Neuronal stem cell (in vitro differentiated cells): ENCODE data around the gene PLCL1.

Experiments
- DNase-seq: peaks from one replicate; pipeline ENCODE4 v3.0.0-alpha.2; 2013; ENCODE audit warnings: low spot score
- H2AFZ ChIP-seq: one replicate; pipeline ENCODE4 v1.6.1; 2013; ENCODE audit warnings: mild to moderate bottlenecking, low read length, inconsistent platforms
- H2AK5ac ChIP-seq: 2 replicates; pipeline ENCODE4 v1.6.1; 2013; ENCODE audit warnings: low read depth, mild to moderate bottlenecking, inconsistent platforms, low read length, moderate library complexity, mixed read lengths
- H2BK120ac ChIP-seq: 2 replicates; pipeline ENCODE4 v1.6.1; 2013; ENCODE audit warnings: low read depth, mild to moderate bottlenecking, inconsistent platforms, low read length, moderate library complexity, mixed read lengths
- H2BK12ac ChIP-seq: one replicate; pipeline ENCODE4 v1.6.1; 2013; ENCODE audit warnings: low read length, inconsistent platforms
- H2BK15ac ChIP-seq: 2 replicates; pipeline ENCODE4 v1.6.1; 2013; ENCODE audit warnings: mild to moderate bottlenecking, low read length, inconsistent platforms, mixed read lengths
- H2BK5ac ChIP-seq: one replicate; pipeline ENCODE4 v1.6.1; 2013; ENCODE audit warnings: inconsistent platforms, mild to moderate bottlenecking, low read length, moderate library complexity
- H3K14ac ChIP-seq: one replicate; pipeline ENCODE4 v1.6.1; 2013; ENCODE audit warnings: low read length, inconsistent platforms
- H3K18ac ChIP-seq: 2 replicates; pipeline ENCODE4 v1.6.1; 2013; ENCODE audit warnings: low read length, inconsistent platforms
- H3K23ac ChIP-seq: 2 replicates; pipeline ENCODE4 v1.6.1; 2013; ENCODE audit warnings: low read depth, mild to moderate bottlenecking, mixed read lengths, low read length, inconsistent platforms; ENCODE audit not compliant: poor library complexity
- H3K27ac ChIP-seq: replicated peaks from 3 replicates; pipeline ENCODE4 v1.5.1; 2013; ENCODE audit warnings: low read length, inconsistent platforms
- H3K27me3 ChIP-seq, 3 experiments: 2 replicates each; pipeline ENCODE4 v1.6.1; 2013; ENCODE audit warnings: low read length in 3 of 3, mild to moderate bottlenecking in 2 of 3, inconsistent platforms in 1 of 3, low read depth in 1 of 3, mixed read lengths in 1 of 3, moderate library complexity in 1 of 3; ENCODE audit not compliant: control insufficient read depth in 3 of 3, insufficient read depth in 3 of 3
- H3K36me3 ChIP-seq, 2 donors: replicated peaks in 1 of 2; 2 replicates each; pipeline ENCODE4 v1.6.1; 2013; ENCODE audit warnings: low read length in 2 of 2; ENCODE audit not compliant: control insufficient read depth in 2 of 2, insufficient read depth in 2 of 2
- H3K4ac ChIP-seq: 2 replicates; pipeline ENCODE4 v1.6.1; 2013; ENCODE audit warnings: inconsistent platforms, mild to moderate bottlenecking, low read length, moderate library complexity
- H3K4me1 ChIP-seq, 2 donors: 1 replicate in 1 of 2; 2 replicates in 1 of 2; pipeline ENCODE4 v1.6.1; 2013; ENCODE audit warnings: low read length in 2 of 2, low read depth in 1 of 2; ENCODE audit not compliant: control insufficient read depth in 2 of 2, insufficient read depth in 1 of 2
- H3K4me2 ChIP-seq: one replicate; pipeline ENCODE4 v1.6.1; 2013; ENCODE audit warnings: mild to moderate bottlenecking, low read length, inconsistent platforms; ENCODE audit not compliant: insufficient read depth, poor library complexity, severe bottlenecking
- H3K4me3 ChIP-seq, 2 donors: 2 replicates each; pipeline ENCODE4 v1.5.1; 2013; ENCODE audit warnings: low read length in 2 of 2, mild to moderate bottlenecking in 2 of 2, inconsistent platforms in 1 of 2, moderate library complexity in 1 of 2
- H3K79me1 ChIP-seq: one replicate; pipeline ENCODE4 v1.6.1; 2013; ENCODE audit warnings: low read depth, mild to moderate bottlenecking, inconsistent platforms, low read length, moderate library complexity
- H3K9ac ChIP-seq: one replicate; pipeline ENCODE4 v1.6.1; 2013; ENCODE audit warnings: mild to moderate bottlenecking, low read depth, low read length, inconsistent platforms; ENCODE audit not compliant: poor library complexity
- H3K9me3 ChIP-seq, 2 donors: replicated peaks in 1 of 2; 2 replicates each; pipeline versions ENCODE3 to v1.6.1; 2013; ENCODE audit warnings: low read length in 2 of 2, mild to moderate bottlenecking in 2 of 2, inconsistent platforms in 1 of 2, low read depth in 1 of 2, mixed read lengths in 1 of 2, moderate library complexity in 1 of 2; ENCODE audit not compliant: control insufficient read depth in 2 of 2, insufficient read depth in 1 of 2
- H4K8ac ChIP-seq: one replicate; pipeline ENCODE4 v1.6.1; 2013; ENCODE audit warnings: low read depth, mild to moderate bottlenecking, inconsistent platforms, low read length, moderate library complexity
- H4K91ac ChIP-seq: one replicate; pipeline ENCODE4 v1.6.1; 2013; ENCODE audit warnings: low read length, low read depth, mild to moderate bottlenecking, inconsistent platforms; ENCODE audit not compliant: poor library complexity
- WGBS, 2 donors: extraction: QIAGEN DNeasy Blood & Tissue Kit; methylation state at CpG; one replicate each; pipeline ENCODE4 v1.1.7; 2013; ENCODE audit warnings: missing lambda C conversion rate in 2 of 2, mixed read lengths in 1 of 2; ENCODE audit not compliant: insufficient read length in 2 of 2, insufficient replicate concordance in 1 of 2; ENCODE audit errors: extremely low coverage in 2 of 2; 5-methylcytosine and 5-hydroxymethylcytosine counted together

PLCL1 gene

DNA sequence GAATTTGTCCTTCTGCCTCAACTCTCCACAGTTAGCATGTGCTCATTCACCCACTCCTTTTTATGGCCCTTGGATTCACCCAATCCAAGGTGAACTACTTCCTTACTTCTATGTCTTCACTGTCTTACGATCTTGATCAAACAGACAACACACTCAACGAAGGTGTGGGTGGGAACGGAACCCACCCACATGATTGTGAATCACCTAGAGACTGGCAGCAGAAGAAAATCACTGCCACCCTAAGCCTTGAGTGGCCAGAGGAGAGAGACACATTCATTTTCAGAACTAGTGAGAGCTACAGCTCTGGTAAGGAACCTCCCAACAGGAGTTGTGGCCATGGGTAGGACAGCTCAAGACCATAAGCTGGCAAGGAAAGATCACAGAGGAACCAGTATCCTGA lies 194.3 kb downstream of the PLCL1 start:
- Histone ChIP-seq H2AFZ (no peak overlapping the region), H3K27ac (no peak overlapping the region), H3K4me1 (no peaks in the 10 kb centered on the region), H3K9ac (no peak overlapping the region), H3K23ac (no peak overlapping the region), H3K4me2 (no peak overlapping the region), H3K4ac (no peak overlapping the region), H3K36me3 (no peaks in the 10 kb centered on the region), H3K27me3 (no peaks in the 10 kb centered on the region), H2BK15ac (no peak overlapping the region), H3K4me3 (no peak overlapping the region), H2BK5ac (no peak overlapping the region), H3K79me1 (no peaks in the 10 kb centered on the region), H2AK5ac (no peak overlapping the region), H2BK12ac (no peak overlapping the region), H2BK120ac (no peak overlapping the region), H4K8ac (no peak overlapping the region), H3K14ac (no peak overlapping the region), H3K9me3 (no peaks in the 10 kb centered on the region), H3K18ac (no peak overlapping the region), H4K91ac (no peak overlapping the region)
- WGBS, 2 donors, result no CpG with 5 or more reads among the region's 3 CpGs
- DNase-seq, result no peak

DNA sequence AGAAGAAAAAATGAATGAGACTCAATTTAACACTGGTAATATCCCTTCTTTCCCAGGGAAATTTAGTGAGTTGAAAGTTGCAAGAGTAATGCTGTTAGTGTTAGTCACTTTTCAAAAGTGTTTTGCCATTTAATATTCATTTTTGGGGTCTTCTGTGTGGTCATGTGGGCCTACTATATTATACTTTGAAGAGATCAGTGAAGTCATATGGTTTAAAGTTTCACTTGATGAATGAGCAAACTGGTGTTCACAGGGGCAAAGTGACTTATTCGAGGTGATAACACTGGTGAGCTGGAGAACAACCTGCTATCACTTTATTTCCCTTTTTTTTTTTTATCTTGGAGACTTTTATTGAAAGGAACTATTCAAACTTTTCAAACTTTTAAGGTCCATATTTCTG lies 196.0 kb downstream of the PLCL1 start:
- no peak for DNase-seq

DNA sequence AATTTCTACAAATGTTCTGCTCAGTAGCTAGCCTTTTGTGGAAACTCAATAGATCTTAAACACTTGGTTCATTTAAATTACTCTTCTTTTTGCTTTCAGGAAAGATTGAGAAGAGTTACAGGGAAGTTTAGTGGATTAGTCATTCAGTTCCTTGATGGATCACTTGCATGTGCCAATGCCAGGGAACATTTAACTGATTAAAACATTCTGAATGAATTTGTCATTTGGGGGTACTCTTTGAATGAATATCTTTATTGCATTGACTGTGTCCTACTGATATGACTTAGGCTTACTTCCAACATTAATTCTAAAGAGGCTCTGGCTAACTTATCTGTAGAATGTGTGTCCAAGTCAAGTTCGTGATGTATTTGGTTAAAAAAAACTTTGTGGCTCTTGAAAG lies 199.8 kb downstream of the PLCL1 start:
- no peak overlapping the region for H3K23ac ChIP-seq
- DNase-seq, result no peak
- no peak overlapping the region for H4K8ac ChIP-seq
- no peak overlapping the region for H2BK15ac ChIP-seq
- no peak overlapping the region for H2AK5ac ChIP-seq
- H2BK12ac ChIP-seq, result no peak overlapping the region
- no CpG with 5 or more reads among the region's 1 CpG for WGBS, 2 donors
- H3K18ac ChIP-seq, result no peak overlapping the region
- no peak overlapping the region for H2BK120ac ChIP-seq
- H3K27ac ChIP-seq, result no peak overlapping the region
- H3K9ac ChIP-seq, result no peak overlapping the region
- no peak overlapping the region for H4K91ac ChIP-seq
- H3K4ac ChIP-seq, result no peak overlapping the region
- no peaks in the 10 kb centered on the region for H3K79me1 ChIP-seq
- H2BK5ac ChIP-seq, result no peak overlapping the region
- no peak overlapping the region for H3K4me2 ChIP-seq
- no peak overlapping the region for H2AFZ ChIP-seq
- H3K36me3 ChIP-seq, result no peaks in the 10 kb centered on the region
- H3K27me3 ChIP-seq, result no peaks in the 10 kb centered on the region
- no peaks in the 10 kb centered on the region for H3K9me3 ChIP-seq
- H3K4me1 ChIP-seq, result no peaks in the 10 kb centered on the region
- no peak overlapping the region for H3K14ac ChIP-seq
- H3K4me3 ChIP-seq, result no peak overlapping the region

More for the DNA sequence above, 196.0 kb downstream of the PLCL1 start:
- Histone ChIP-seq H3K14ac (no peak overlapping the region), H2BK12ac (no peak overlapping the region), H3K4ac (no peak overlapping the region), H3K23ac (no peak overlapping the region), H2AFZ (no peak overlapping the region), H4K8ac (no peak overlapping the region), H3K4me1 (no peaks in the 10 kb centered on the region), H2AK5ac (no peak overlapping the region), H3K4me2 (no peak overlapping the region), H4K91ac (no peak overlapping the region), H3K4me3 (no peak overlapping the region), H3K9me3 (no peaks in the 10 kb centered on the region), H3K27me3 (no peaks in the 10 kb centered on the region), H3K9ac (no peak overlapping the region), H2BK15ac (no peak overlapping the region), H2BK120ac (no peak overlapping the region), H3K79me1 (no peaks in the 10 kb centered on the region), H3K36me3 (no peaks in the 10 kb centered on the region), H3K18ac (no peak overlapping the region), H2BK5ac (no peak overlapping the region), H3K27ac (no peak overlapping the region)
- WGBS, 2 donors, result no CpG with 5 or more reads among the region's 1 CpG

GRCh38 chr2:198004921-198005829 lies 200.8 kb downstream of the PLCL1 start:
- Histone ChIP-seq H2BK5ac (no peak overlapping the region), H3K18ac (no peak overlapping the region), H3K4me3 (no peak overlapping the region), H3K27me3 (no peaks in the 10 kb centered on the region), H2BK120ac (no peak overlapping the region), H3K14ac (no peak overlapping the region), H3K27ac (no peak overlapping the region), H4K91ac (no peak overlapping the region), H3K4ac (no peak overlapping the region), H2BK15ac (no peak overlapping the region), H3K79me1 (no peaks in the 10 kb centered on the region), H3K4me2 (no peak overlapping the region), H2AFZ (no peak overlapping the region), H4K8ac (no peak overlapping the region), H3K9ac (no peak overlapping the region), H3K23ac (no peak overlapping the region), H3K9me3 (no peaks in the 10 kb centered on the region), H3K4me1 (no peaks in the 10 kb centered on the region), H2BK12ac (no peak overlapping the region), H2AK5ac (no peak overlapping the region), H3K36me3 (no peaks in the 10 kb centered on the region)
- no peak for DNase-seq
- WGBS, 2 donors, result no CpG with 5 or more reads among the region's 12 CpGs
